Spleen (tissue), 11 donors: ENCODE data around the gene TTLL8. TPM values are rescaled to one million over a fixed set of nuclear protein-coding genes. Genes with fewer than 3 reads are reported as not detected.

ENCODE experiments used
- DNase-seq: peaks from one replicate; pipeline ENCODE4 v3.0.0-alpha.2; 2020
- H3K27ac ChIP-seq, 8 donors: fragments of 200-600 bp; sonication (generic) in 7 of 8; 1 replicate in 4 of 8; 2 replicates in 4 of 8; pipeline versions ENCODE4 v1.5.0 to v1.8.0; 2016 to 2021; ENCODE audit warnings: inconsistent platforms in 4 of 8, mild to moderate bottlenecking in 4 of 8, moderate library complexity in 1 of 8
- H3K27me3 ChIP-seq, 7 donors: fragments of 200-600 bp; sonication (generic) in 6 of 7; replicated peaks in 1 of 7; 1 replicate in 4 of 7; 2 replicates in 3 of 7; pipeline versions ENCODE4 v1.5.0 to v1.8.0; 2016 to 2021; ENCODE audit warnings: inconsistent platforms in 3 of 7, mild to moderate bottlenecking in 1 of 7
- H3K36me3 ChIP-seq, 6 donors: fragments of 200-600 bp; sonication (generic) in 5 of 6; 1 replicate in 4 of 6; 2 replicates in 2 of 6; pipeline versions ENCODE4 v1.5.0 to v1.8.0; 2016 to 2021; ENCODE audit warnings: inconsistent platforms in 2 of 6
- H3K4me1 ChIP-seq, 6 donors: fragments of 200-600 bp; sonication (generic) in 5 of 6; 1 replicate in 3 of 6; 2 replicates in 3 of 6; pipeline versions ENCODE4 v1.5.0 to v1.8.0; 2016 to 2021; ENCODE audit warnings: inconsistent platforms in 3 of 6
- H3K4me3 ChIP-seq, 8 donors: fragments of 200-600 bp; sonication (generic) in 7 of 8; 1 replicate in 4 of 8; 2 replicates in 4 of 8; pipeline versions ENCODE4 v1.5.0 to v1.8.0; 2016 to 2021; ENCODE audit warnings: inconsistent platforms in 4 of 8, mild to moderate bottlenecking in 4 of 8, moderate library complexity in 2 of 8
- H3K9me3 ChIP-seq, 8 donors: fragments of 200-600 bp; sonication (generic) in 7 of 8; 1 replicate in 4 of 8; 2 replicates in 4 of 8; pipeline versions ENCODE4 v1.5.0 to v1.8.0; 2016 to 2021; ENCODE audit warnings: inconsistent platforms in 4 of 8
- POLR2A ChIP-seq, 3 donors: fragments of 450-650 bp; IDR thresholded peaks; one replicate each; pipeline ENCODE4 v1.5.1; 2017; ENCODE audit warnings: antibody characterized with exemption in 3 of 3, mild to moderate bottlenecking in 1 of 3
- POLR2AphosphoS5 ChIP-seq, 3 donors: sonication (generic); formaldehyde crosslinking; IDR thresholded peaks; one replicate each; pipeline ENCODE4 v1.5.1; 2017; ENCODE audit warnings: antibody characterized with exemption in 3 of 3
- WGBS, 5 donors: extraction: QIAGEN DNeasy Blood & Tissue Kit in 3 of 5; methylation state at CpG; one replicate each; pipeline versions ENCODE4 v1.1.5 to v1.1.7; 2013 to 2018; 5-methylcytosine and 5-hydroxymethylcytosine counted together
- intact Hi-C: fragments of 100-400 bp; cut with DNase I; formaldehyde crosslinking; loops from one replicate; pipeline ENCODE4 v1.15.0; 2023; ENCODE audit warnings: low total_unique reads
- polyA plus RNA-seq, 3 donors: library from polyadenylated mRNA; stranded (reverse); fragments of 200-250 nt; gene quantifications; one replicate each; pipeline ENCODE4 v1.2.1, GENCODE V29; 2013
- total RNA-seq, 7 donors: library from RNA; depleted of rRNA in 3 of 7; stranded (reverse); fragments of >200 nt in 3 of 7; fragmentation: NEBNext Ultra II Directional in 4 of 7; extraction: Animal tissue kit (Norgen Biotek cat#: 25700) in 4 of 7; gene quantifications; one replicate each; pipeline versions ENCODE4 v1.1.0 to v1.2.1, GENCODE V29; 2016 to 2021
- TF ChIP-seq, protein P1 (sequence below), 11 experiments: fragments of 200-600 bp in 7 of 11; fragments of 450-650 bp in 4 of 11; sonication (generic) in 4 of 11; IDR thresholded peaks in 8 of 11; conservative IDR thresholded peaks in 3 of 11; 1 replicate in 7 of 11; 2 replicates in 4 of 11; pipeline versions ENCODE4 v1.4.0 to v1.8.0; 2016 to 2021; ENCODE audit warnings: antibody characterized with exemption in 11 of 11, inconsistent platforms in 4 of 11, mild to moderate bottlenecking in 1 of 11
- donor health status: healthy with polysubstance abuse.
- donor health status: DM: no; HTN: no; CAD: no; lungs with moderate emphysema.
- donor health status: DM: no; HTN: no; CAD: no.
- donor health status: Bipolar disorder and iron deficiency.
- donor health status: healthy.
- donor health status: DM: no; HTN: no; CAD: no.
- donor health status: DM: yes; HTN: yes; CAD: no.

TTLL8 gene
- total and polyA plus RNA-seq, 10 donors: not detected

DNA sequence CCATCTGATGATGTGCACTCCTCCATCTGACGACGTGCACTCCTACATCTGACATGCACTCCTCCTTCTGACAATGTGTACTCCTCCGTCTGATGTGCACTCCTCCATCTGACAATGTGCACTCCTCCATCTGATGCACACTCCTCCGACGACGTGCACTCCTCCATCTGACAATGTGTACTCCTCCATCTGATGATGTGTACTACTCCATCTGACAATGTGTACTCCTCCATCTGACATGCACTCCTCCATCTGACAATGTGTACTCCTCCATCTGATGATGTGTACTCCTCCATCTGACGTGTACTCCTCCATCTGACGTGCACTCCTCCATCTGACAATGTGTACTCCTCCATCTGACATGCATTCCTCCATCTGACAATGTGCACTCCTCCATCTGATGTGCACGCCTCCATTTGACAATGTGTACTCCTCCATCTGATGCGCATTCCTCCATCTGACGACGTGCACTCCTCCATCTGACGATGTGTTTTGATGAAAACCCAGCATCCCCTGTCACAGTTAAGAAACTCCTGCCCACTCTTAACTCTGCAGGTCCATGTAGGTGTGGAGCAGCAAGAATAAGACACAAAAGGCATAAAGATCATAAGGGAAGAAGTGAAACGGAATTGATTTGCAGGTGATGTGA, 35.8 kb downstream of the TTLL8 start:
- WGBS, 5 donors: 85 to 92% (median 90%) methylated on average over 14 of the region's 14 CpGs
- no peaks in the 10 kb centered on the region for H3K9me3 ChIP-seq
- H3K27ac ChIP-seq: no peak overlapping the region
- peaks cover 0 to 18% (median 0%) of the 10 kb centered on the region in 7 donors for H3K27me3 ChIP-seq
- intact Hi-C loops: no loop called here
- no peak for DNase-seq
- H3K4me3 ChIP-seq: no peak overlapping the region
- H3K36me3 ChIP-seq: no peaks in the 10 kb centered on the region
- peaks cover 0 to 15% (median 5%) of the 10 kb centered on the region in 6 donors for H3K4me1 ChIP-seq
- TF ChIP-seq POLR2A (IDR thresholded peaks at IDR 0.05): no peak
- TF ChIP-seq, protein P1, sequence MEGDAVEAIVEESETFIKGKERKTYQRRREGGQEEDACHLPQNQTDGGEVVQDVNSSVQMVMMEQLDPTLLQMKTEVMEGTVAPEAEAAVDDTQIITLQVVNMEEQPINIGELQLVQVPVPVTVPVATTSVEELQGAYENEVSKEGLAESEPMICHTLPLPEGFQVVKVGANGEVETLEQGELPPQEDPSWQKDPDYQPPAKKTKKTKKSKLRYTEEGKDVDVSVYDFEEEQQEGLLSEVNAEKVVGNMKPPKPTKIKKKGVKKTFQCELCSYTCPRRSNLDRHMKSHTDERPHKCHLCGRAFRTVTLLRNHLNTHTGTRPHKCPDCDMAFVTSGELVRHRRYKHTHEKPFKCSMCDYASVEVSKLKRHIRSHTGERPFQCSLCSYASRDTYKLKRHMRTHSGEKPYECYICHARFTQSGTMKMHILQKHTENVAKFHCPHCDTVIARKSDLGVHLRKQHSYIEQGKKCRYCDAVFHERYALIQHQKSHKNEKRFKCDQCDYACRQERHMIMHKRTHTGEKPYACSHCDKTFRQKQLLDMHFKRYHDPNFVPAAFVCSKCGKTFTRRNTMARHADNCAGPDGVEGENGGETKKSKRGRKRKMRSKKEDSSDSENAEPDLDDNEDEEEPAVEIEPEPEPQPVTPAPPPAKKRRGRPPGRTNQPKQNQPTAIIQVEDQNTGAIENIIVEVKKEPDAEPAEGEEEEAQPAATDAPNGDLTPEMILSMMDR (IDR thresholded peaks at IDR 0.05 in 8 of 11, conservative IDR thresholded peaks at IDR 0.05 in 3 of 11): no peak
- no peak for TF ChIP-seq POLR2AphosphoS5 (IDR thresholded peaks at IDR 0.05)

DNA sequence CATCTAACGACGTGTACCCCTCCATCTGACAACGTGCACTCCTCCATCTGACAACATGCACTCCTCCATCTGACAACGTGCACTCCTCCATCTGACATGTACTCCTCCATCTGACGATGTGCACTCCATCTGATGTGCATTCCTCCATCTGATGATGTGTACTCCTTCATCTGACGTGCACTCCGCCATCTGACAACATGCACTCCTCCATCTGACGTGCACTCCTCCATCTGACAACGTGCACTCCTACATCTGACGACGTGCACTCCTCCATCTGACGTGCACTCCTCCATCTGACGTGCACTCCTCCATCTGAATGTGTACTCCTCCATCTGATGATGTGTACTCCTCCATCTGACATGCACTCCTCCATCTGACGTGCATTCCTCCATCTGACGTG, 37.5 kb downstream of the TTLL8 start:
- no peak overlapping the region for H3K4me3 ChIP-seq
- H3K27ac ChIP-seq: no peak overlapping the region
- H3K27me3 ChIP-seq: peaks cover 0 to 34% (median 15%) of the 10 kb centered on the region in 7 donors
- peaks cover 0 to 32% (median 19%) of the 10 kb centered on the region in 6 donors for H3K4me1 ChIP-seq
- intact Hi-C loops: no loop called here
- no peaks in the 10 kb centered on the region for H3K36me3 ChIP-seq
- no peaks in the 10 kb centered on the region for H3K9me3 ChIP-seq
- TF ChIP-seq, protein P1 (IDR thresholded peaks at IDR 0.05 in 8 of 11, conservative IDR thresholded peaks at IDR 0.05 in 3 of 11): no peak
- TF ChIP-seq POLR2AphosphoS5 (IDR thresholded peaks at IDR 0.05): no peak
- no peak for TF ChIP-seq POLR2A (IDR thresholded peaks at IDR 0.05)
- peak; percentile 10 for DNase-seq
- WGBS, 5 donors: 89 to 95% (median 92%) methylated on average over 15 of the region's 15 CpGs

DNA sequence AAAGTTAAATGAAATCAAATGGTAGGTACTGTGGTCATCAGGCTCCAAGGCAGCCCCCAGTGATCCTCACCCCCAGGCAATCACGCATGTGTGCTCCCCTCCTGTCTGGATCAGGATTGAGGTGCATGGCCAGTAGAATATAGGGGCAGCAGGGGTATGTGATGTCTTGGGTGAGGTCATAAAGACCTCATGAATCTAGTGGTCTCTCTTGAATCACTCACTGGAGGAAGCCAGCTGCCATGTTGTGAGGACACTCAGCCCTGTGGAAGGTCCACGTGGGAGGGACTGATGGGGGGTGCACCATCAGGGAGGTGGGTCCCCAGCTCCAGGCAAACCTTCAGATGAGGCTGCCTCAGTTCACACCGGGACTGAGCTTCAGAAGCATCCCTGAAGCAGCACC, 38.8 kb downstream of the TTLL8 start:
- TF ChIP-seq, protein P1 (IDR thresholded peaks at IDR 0.05 in 8 of 11, conservative IDR thresholded peaks at IDR 0.05 in 3 of 11): no peak
- no peak for TF ChIP-seq POLR2AphosphoS5 (IDR thresholded peaks at IDR 0.05)
- peak overlapping the region in 1 of 8 donors; percentile 16 for H3K27ac ChIP-seq
- DNase-seq: peak; percentile 58
- H3K27me3 ChIP-seq: peaks cover 2 to 43% (median 27%) of the 10 kb centered on the region in 7 donors
- WGBS, 5 donors: 55 to 73% (median 64%) methylated on average over 3 of the region's 3 CpGs
- no peak overlapping the region for H3K4me3 ChIP-seq
- no peaks in the 10 kb centered on the region for H3K36me3 ChIP-seq
- no peaks in the 10 kb centered on the region for H3K9me3 ChIP-seq
- peaks cover 0 to 45% (median 29%) of the 10 kb centered on the region in 6 donors for H3K4me1 ChIP-seq
- intact Hi-C loops: no loop called here

DNA sequence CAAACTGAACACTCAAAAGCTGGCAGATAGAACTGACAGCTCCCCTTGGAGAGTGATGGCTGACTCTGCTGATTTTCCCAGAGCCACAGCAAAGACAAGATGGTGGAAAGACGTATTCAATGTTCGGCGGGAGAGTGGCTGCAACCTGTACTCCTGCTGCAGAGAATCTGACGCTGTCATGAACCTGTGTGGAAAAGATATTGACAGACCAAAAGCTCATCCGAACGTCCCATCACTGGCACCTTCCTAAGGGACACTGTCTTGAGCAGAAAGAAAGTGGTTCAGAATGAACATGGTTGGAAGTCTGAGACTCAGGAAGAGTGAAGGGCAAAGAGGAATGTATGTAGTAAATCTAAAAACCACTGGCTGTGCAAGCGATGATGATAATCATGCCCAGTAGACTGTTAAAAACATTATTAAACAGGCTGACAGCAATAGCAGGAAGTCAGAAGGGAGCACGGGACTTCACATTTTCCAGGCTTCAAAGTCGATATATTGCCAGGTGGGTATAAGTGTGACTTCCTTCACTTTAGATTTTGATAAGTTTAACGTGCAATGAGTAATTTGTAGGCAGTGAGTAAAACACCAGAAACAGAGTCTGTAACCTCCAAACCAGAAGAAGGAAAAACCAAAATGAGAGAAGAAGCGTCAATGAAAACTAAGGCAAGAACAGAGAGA, 39.4 kb downstream of the TTLL8 start:
- no peak for TF ChIP-seq POLR2A (IDR thresholded peaks at IDR 0.05)
- TF ChIP-seq POLR2AphosphoS5 (IDR thresholded peaks at IDR 0.05): no peak
- TF ChIP-seq, protein P1 (IDR thresholded peaks at IDR 0.05 in 8 of 11, conservative IDR thresholded peaks at IDR 0.05 in 3 of 11): no peak
- H3K27me3 ChIP-seq: peaks cover 2 to 49% (median 33%) of the 10 kb centered on the region in 7 donors
- no peaks in the 10 kb centered on the region for H3K9me3 ChIP-seq
- intact Hi-C loops: no loop called here
- H3K36me3 ChIP-seq: no peaks in the 10 kb centered on the region
- 35 to 46% (median 45%) methylated on average over 11 of the region's 11 CpGs for WGBS, 5 donors
- DNase-seq: peak; percentile 10
- H3K4me1 ChIP-seq: peaks cover 0 to 50% (median 34%) of the 10 kb centered on the region in 6 donors
- H3K27ac ChIP-seq: peak overlapping the region in 1 of 8 donors; percentile 52
- no peak overlapping the region for H3K4me3 ChIP-seq
